GM12878 (cell line): ENCODE data around the gene IFITM5. TPM values are rescaled to one million over a fixed set of nuclear protein-coding genes. Genes with fewer than 3 reads are reported as not detected.

Experiments
- ATAC-seq: fragments of 200-7000 bp; cut with Tn5 transposase; 3 replicates; pipeline ENCODE4 v1.9.1; 2020; ENCODE audit warnings: mild to moderate bottlenecking, moderate library complexity
- BruUV-seq: library from RNA; stranded (reverse); fragments of 400-500 nt; replicated peaks from 2 replicates; lab custom pipeline; 2021; lab: Mats Ljungman, UMichigan
- CTCF ChIA-PET: fragments of 300-600 bp; sonication (Branson Sonifier 250); formaldehyde crosslinking; extraction: SDS; loops from one replicate; lab custom pipeline; 2021; ENCODE audit warnings: inconsistent platforms; lab: Yijun Ruan, JAX
- POLR2A ChIA-PET: fragments of 350-600 bp; formaldehyde crosslinking; extraction: SDS; loops from one replicate; lab custom pipeline; 2021; ENCODE audit warnings: inconsistent platforms; lab: Charles Lee
- RAD21 ChIA-PET: fragments of 300-600 bp; sonication (Branson Sonifier 250); formaldehyde crosslinking; loops from one replicate; lab custom pipeline; 2023; ENCODE audit warnings: antibody characterized with exemption; ENCODE audit not compliant: unreplicated experiment; lab: Charles Lee
- SMC1A ChIA-PET: fragments of 300-600 bp; sonication (Branson Sonifier 250); formaldehyde crosslinking; loops from one replicate; lab custom pipeline; 2023; ENCODE audit not compliant: unreplicated experiment, uncharacterized antibody; lab: Charles Lee
- DNase-seq: peaks from one replicate; pipeline ENCODE4 v3.0.0-alpha.2; 2011; ENCODE audit warnings: low read depth, low spot score
- FAIRE-seq: peaks from 3 replicates; lab custom pipeline; 2011; peaks lifted over from hg19 to GRCh38; lab: Jason Lieb, UNC
- H2AFZ ChIP-seq: 2 replicates; pipeline ENCODE4 v1.6.0; 2011; ENCODE audit warnings: low read depth, low read length, control low read depth; ENCODE audit not compliant: control insufficient read depth
- H3K27ac ChIP-seq: 2 replicates; pipeline ENCODE4 v1.5.1; 2011; ENCODE audit warnings: control low read depth; ENCODE audit not compliant: control insufficient read depth, insufficient read depth
- H3K27me3 ChIP-seq, 2 experiments: replicated peaks in 1 of 2; 2 replicates each; pipeline versions ENCODE4 v1.6.0 to v1.6.1; 2011; ENCODE audit warnings: low read length in 1 of 2; ENCODE audit not compliant: control insufficient read depth in 2 of 2, insufficient read depth in 2 of 2
- H3K36me3 ChIP-seq, 2 experiments: 2 replicates each; pipeline ENCODE4 v1.5.1; 2011; ENCODE audit warnings: low read length in 1 of 2; ENCODE audit not compliant: control insufficient read depth in 2 of 2, insufficient read depth in 2 of 2
- H3K4me1 ChIP-seq: 2 replicates; pipeline ENCODE4 v1.6.1; 2011; ENCODE audit warnings: mild to moderate bottlenecking, low read length, moderate library complexity, mixed read lengths; ENCODE audit not compliant: control insufficient read depth, insufficient read depth
- H3K4me2 ChIP-seq: 2 replicates; pipeline ENCODE4 v1.6.0; 2011; ENCODE audit warnings: control low read depth; ENCODE audit not compliant: control insufficient read depth, insufficient read depth
- H3K4me3 ChIP-seq: fragments of 200-600 bp; sonication (generic); 2 replicates; pipeline ENCODE4 v1.5.1; 2016
- H3K79me2 ChIP-seq: 2 replicates; pipeline ENCODE4 v1.6.0; 2011; ENCODE audit warnings: low read length; ENCODE audit not compliant: control insufficient read depth, insufficient read depth
- H3K9ac ChIP-seq: 2 replicates; pipeline ENCODE4 v1.8.0; 2011; ENCODE audit warnings: low read length, control low read depth, mixed read lengths; ENCODE audit not compliant: control insufficient read depth, insufficient read depth
- H3K9me3 ChIP-seq: replicated peaks from 3 replicates; pipeline ENCODE4 v1.5.1; 2011; ENCODE audit warnings: mild to moderate bottlenecking, low read length; ENCODE audit not compliant: control insufficient read depth, insufficient read depth
- H4K20me1 ChIP-seq: 2 replicates; pipeline ENCODE4 v1.6.0; 2011; ENCODE audit not compliant: control insufficient read depth, insufficient read depth
- BHLHE40 ChIP-seq, 2 experiments: fragments of 450-650 bp in 1 of 2; IDR thresholded peaks; 2 replicates each; pipeline ENCODE4 v1.6.1; 2011 to 2017; ENCODE audit warnings: low read depth in 2 of 2, borderline replicate concordance in 1 of 2, improper control_type of control experiment in 1 of 2, low read length in 1 of 2, mild to moderate bottlenecking in 1 of 2
- MAX ChIP-seq: IDR thresholded peaks from 2 replicates; pipeline ENCODE4 v1.6.1; 2012; ENCODE audit warnings: low read depth, low read length, improper control_type of control experiment
- POLR2A ChIP-seq: IDR thresholded peaks from 2 replicates; pipeline ENCODE4 v1.6.1; 2011; ENCODE audit warnings: low read depth, mild to moderate bottlenecking, low read length
- POLR2AphosphoS5 ChIP-seq: IDR thresholded peaks from 2 replicates; pipeline ENCODE4 v1.6.1; 2011; ENCODE audit warnings: mild to moderate bottlenecking, low read length, inconsistent platforms
- POU2F2 ChIP-seq: IDR thresholded peaks from 3 replicates; pipeline ENCODE4 v1.6.1; 2011; ENCODE audit warnings: low read depth, mild to moderate bottlenecking, low read length, borderline replicate concordance
- RUNX3 ChIP-seq: IDR thresholded peaks from 2 replicates; pipeline ENCODE4 v1.6.1; 2012; ENCODE audit warnings: low read length, inconsistent platforms
- SMAD1 ChIP-seq: fragments of 450-650 bp; IDR thresholded peaks from 2 replicates; pipeline ENCODE4 v1.6.1; 2018; ENCODE audit warnings: mild to moderate bottlenecking, low read depth; ENCODE audit not compliant: partially characterized antibody
- WGBS: methylation state at CpG from one replicate; pipeline ENCODE4 v1.1.6; 2016; ENCODE audit warnings: low lambda C conversion rate; ENCODE audit not compliant: insufficient replicate concordance, insufficient coverage; ENCODE audit errors: missing lambda C conversion rate; 5-methylcytosine and 5-hydroxymethylcytosine counted together
- in situ Hi-C: fragments of 300-500 bp; cut with MboI; formaldehyde crosslinking; loops from 9 replicates; pipeline ENCODE4 v1.14.3; 2018; ENCODE audit warnings: mixed read lengths
- intact Hi-C: fragments of 100-400 bp; cut with micrococcal nuclease; formaldehyde crosslinking; loops from one replicate; pipeline ENCODE4 v1.14.2; 2022; ENCODE audit not compliant: unreplicated experiment
- polyA plus RNA-seq, 11 experiments: library from polyadenylated mRNA; depleted of rRNA in 4 of 11; unstranded in 6 of 11; stranded (reverse) in 5 of 11; fragments of >200 nt; fragmentation: Nextera tagmentation in 4 of 11; fragmentation: Illumina TruSeq in 1 of 11; extraction: Ambion mirVana in 4 of 11; extraction: Trizol in 1 of 11; gene quantifications; 1 replicate in 1 of 11; 2 replicates in 10 of 11; pipeline versions ENCODE4 v1.2.1 to v1.2.3, GENCODE V29; 2011 to 2016; ENCODE audit warnings: inconsistent platforms in 2 of 11, missing spikeins in 2 of 11, low read depth in 1 of 11
- total RNA-seq, 4 experiments: library from RNA; depleted of rRNA in 3 of 4; stranded (reverse); fragments of >200 nt in 3 of 4; fragmentation: Illumina TruSeq in 1 of 4; extraction: Trizol in 1 of 4; gene quantifications; 2 replicates each; pipeline versions ENCODE4 v1.2.1 to v1.2.3, GENCODE V29; 2013 to 2021
- TF ChIP-seq, protein P1 (sequence below): IDR thresholded peaks from 2 replicates; pipeline ENCODE4 v1.6.1; 2012; ENCODE audit warnings: low read depth, low read length, improper control_type of control experiment
- TF ChIP-seq, protein P2 (sequence below): fragments of 450-650 bp; IDR thresholded peaks from 2 replicates; pipeline ENCODE4 v1.6.1; 2018; ENCODE audit warnings: mild to moderate bottlenecking, low read depth, moderate library complexity; ENCODE audit not compliant: partially characterized antibody

IFITM5 gene
- total and polyA plus RNA-seq, 10 of the 15 experiments (the other 5 are each of a cell fraction or from before 2014, with no cell fraction given): not detected

DNA sequence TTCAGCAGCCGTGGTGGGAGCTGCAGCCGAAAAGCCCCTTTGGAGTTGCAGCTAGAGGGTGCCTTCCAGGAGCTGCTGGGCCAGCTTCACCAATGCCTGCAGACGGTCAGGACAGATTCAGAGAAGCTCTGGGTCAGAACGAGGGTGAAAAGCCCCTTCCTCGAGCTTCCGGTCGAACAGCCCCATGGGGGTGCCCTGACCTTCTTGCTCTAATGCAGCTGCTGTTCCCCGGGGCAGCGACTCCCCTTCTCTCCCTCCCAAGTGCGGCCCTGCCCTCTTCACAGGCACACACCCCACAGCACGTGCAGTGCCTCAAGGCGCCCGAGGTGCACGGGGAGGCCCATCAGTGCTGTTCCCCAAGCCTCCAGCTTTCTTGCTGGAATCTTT lies 31.0 kb upstream of the IFITM5 start (continued):
- TF ChIP-seq, protein P1, sequence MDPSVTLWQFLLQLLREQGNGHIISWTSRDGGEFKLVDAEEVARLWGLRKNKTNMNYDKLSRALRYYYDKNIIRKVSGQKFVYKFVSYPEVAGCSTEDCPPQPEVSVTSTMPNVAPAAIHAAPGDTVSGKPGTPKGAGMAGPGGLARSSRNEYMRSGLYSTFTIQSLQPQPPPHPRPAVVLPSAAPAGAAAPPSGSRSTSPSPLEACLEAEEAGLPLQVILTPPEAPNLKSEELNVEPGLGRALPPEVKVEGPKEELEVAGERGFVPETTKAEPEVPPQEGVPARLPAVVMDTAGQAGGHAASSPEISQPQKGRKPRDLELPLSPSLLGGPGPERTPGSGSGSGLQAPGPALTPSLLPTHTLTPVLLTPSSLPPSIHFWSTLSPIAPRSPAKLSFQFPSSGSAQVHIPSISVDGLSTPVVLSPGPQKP: no peak
- peak; percentile 85 to 95; a peak in 3 of 4 replicates for TF ChIP-seq BHLHE40 (IDR thresholded peaks at IDR 0.05; ENCODE audit: borderline replicate concordance in 1 of 2, low read depth in 2 of 2, low read length in 1 of 2)
- TF ChIP-seq, protein P2, sequence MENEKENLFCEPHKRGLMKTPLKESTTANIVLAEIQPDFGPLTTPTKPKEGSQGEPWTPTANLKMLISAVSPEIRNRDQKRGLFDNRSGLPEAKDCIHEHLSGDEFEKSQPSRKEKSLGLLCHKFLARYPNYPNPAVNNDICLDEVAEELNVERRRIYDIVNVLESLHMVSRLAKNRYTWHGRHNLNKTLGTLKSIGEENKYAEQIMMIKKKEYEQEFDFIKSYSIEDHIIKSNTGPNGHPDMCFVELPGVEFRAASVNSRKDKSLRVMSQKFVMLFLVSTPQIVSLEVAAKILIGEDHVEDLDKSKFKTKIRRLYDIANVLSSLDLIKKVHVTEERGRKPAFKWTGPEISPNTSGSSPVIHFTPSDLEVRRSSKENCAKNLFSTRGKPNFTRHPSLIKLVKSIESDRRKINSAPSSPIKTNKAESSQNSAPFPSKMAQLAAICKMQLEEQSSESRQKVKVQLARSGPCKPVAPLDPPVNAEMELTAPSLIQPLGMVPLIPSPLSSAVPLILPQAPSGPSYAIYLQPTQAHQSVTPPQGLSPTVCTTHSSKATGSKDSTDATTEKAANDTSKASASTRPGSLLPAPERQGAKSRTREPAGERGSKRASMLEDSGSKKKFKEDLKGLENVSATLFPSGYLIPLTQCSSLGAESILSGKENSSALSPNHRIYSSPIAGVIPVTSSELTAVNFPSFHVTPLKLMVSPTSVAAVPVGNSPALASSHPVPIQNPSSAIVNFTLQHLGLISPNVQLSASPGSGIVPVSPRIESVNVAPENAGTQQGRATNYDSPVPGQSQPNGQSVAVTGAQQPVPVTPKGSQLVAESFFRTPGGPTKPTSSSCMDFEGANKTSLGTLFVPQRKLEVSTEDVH: no peak
- peak; percentile 66 for TF ChIP-seq MAX
- 0 out of 2 replicates have a peak, but pooled peaks have one; percentile 39 for TF ChIP-seq POLR2A

- in situ Hi-C loops: no loop called here
- H3K27ac ChIP-seq: peak overlapping the region; percentile 82
- peaks cover 51% of the 10 kb centered on the region for H3K4me1 ChIP-seq
- DNase-seq (no peak), ATAC-seq (no peak)
- ChIA-PET POLR2A (interaction anchor here (1.0 to 6.0 kb wide), 14 partner anchors 10 to 177 kb away, joined by 3 to 86 read pairs (median 12); partner anchors contain the start of genes BET1L, IFITM1 and RIC8A), CTCF (interaction anchor here (0.8 to 5.4 kb wide), 12 partner anchors 10 to 120 kb away, joined by 3 to 43 read pairs (median 10); partner anchors contain the start of genes IFITM2 and PTDSS2), RAD21 (interaction anchor here (0.9 to 5.2 kb wide), 13 partner anchors 10 to 123 kb away, joined by 3 to 68 read pairs (median 5); partner anchors contain the start of genes BET1L and RIC8A), SMC1A (interaction anchor here (0.9 to 4.5 kb wide), 13 partner anchors 10 to 92 kb away, joined by 3 to 44 read pairs (median 11); no protein-coding TSS in a partner anchor)
- H3K4me2 ChIP-seq: peak overlapping the region; percentile 89; the same call in 1 of the 2 replicates
- no peaks in the 10 kb centered on the region for H3K27me3 ChIP-seq
- 98% methylated on average over 2 of the region's 2 CpGs for WGBS
- intact Hi-C loops: loop anchor here (2.0 kb wide), 1 partner anchor 15 kb away; the partner anchor contains the start of gene IFITM1
- no peak overlapping the region for H2AFZ ChIP-seq
- BruUV-seq: TSS peak; percentile 96
- no peak overlapping the region for H3K4me3 ChIP-seq
- 0 out of 2 replicates have a peak overlapping the region, but pooled peaks have one; percentile 44 for H3K9ac ChIP-seq
- H3K36me3 ChIP-seq: no peaks in the 10 kb centered on the region
- peaks cover 5% of the 10 kb centered on the region; the same call in 2 of the 3 replicates for H3K9me3 ChIP-seq
- peaks cover 4% of the 10 kb centered on the region for H3K79me2 ChIP-seq
- TF ChIP-seq, protein P2: no peak
- 0 out of 2 replicates have a peak, but pooled peaks have one; percentile 1 for TF ChIP-seq RUNX3
- TF ChIP-seq SMAD1: peak; percentile 8
- TF ChIP-seq POLR2AphosphoS5: no peak
- TF ChIP-seq POU2F2: no peak
- TF ChIP-seq, all 136 proteins: peak for 2
- H4K20me1 ChIP-seq: no peaks in the 10 kb centered on the region
- no peak for FAIRE-seq
Measured at GRCh38 chr11:329886-330253, 30.5 kb upstream of the IFITM5 start.
